GF-D8 (cell line): ENCODE measurements around the gene KNTC1.
"Not testable (repeated sequence)": the region's sequence is repeated elsewhere in the genome, so short reads cannot be mapped to it uniquely, and the experiment has no call there.

Source experiments
- DNase-seq: peaks from one replicate; lab custom pipeline; 2025; lab: John Stamatoyannopoulos, UW

KNTC1 gene, protein sequence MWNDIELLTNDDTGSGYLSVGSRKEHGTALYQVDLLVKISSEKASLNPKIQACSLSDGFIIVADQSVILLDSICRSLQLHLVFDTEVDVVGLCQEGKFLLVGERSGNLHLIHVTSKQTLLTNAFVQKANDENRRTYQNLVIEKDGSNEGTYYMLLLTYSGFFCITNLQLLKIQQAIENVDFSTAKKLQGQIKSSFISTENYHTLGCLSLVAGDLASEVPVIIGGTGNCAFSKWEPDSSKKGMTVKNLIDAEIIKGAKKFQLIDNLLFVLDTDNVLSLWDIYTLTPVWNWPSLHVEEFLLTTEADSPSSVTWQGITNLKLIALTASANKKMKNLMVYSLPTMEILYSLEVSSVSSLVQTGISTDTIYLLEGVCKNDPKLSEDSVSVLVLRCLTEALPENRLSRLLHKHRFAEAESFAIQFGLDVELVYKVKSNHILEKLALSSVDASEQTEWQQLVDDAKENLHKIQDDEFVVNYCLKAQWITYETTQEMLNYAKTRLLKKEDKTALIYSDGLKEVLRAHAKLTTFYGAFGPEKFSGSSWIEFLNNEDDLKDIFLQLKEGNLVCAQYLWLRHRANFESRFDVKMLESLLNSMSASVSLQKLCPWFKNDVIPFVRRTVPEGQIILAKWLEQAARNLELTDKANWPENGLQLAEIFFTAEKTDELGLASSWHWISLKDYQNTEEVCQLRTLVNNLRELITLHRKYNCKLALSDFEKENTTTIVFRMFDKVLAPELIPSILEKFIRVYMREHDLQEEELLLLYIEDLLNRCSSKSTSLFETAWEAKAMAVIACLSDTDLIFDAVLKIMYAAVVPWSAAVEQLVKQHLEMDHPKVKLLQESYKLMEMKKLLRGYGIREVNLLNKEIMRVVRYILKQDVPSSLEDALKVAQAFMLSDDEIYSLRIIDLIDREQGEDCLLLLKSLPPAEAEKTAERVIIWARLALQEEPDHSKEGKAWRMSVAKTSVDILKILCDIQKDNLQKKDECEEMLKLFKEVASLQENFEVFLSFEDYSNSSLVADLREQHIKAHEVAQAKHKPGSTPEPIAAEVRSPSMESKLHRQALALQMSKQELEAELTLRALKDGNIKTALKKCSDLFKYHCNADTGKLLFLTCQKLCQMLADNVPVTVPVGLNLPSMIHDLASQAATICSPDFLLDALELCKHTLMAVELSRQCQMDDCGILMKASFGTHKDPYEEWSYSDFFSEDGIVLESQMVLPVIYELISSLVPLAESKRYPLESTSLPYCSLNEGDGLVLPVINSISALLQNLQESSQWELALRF (N-terminal part only)

DNA sequence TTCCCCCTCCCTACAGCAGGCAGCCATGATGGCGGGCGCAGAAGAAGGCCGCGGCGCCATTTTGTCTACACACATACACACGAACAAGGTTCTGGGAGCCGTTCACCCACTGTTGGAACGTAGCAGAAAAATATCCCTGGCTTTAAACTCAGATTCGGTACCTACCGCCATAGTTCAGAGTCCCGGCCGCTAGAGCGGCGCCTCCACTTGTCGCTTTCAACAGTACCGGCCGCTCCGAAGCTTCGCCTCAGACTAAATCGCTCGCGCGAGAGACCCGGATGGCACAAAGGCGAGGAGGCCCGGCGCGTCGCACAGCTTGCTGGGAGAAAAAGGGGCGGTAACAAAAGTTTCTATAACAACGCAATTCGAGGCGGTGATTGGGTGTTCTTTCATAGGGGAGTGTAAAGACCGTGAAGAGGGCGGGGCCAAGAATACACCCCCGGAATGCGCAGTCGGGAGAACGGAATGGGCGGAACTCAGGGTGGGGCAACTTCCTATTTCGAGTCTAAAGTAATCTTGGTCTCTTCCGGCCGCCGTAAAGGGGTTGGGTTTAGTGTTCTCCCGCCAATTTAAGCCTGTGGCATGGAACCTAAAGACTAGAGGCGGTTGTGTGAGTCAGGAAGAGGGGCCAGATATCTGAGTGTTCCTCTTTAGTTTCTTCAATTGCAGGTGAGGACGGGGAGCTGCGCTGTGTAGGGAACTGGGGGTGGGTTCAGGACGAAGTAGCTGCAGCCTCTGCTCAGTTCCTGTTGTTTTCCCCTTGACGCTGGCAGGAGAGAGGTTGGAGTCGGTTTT is at the start of gene KNTC1, which contains the start of gene RSRC2:
KNTC1 (plus strand) TSS at position 567 of the 795 bp plus-strand sequence. CDS start 2,815 bp downstream, outside the sequence.
RSRC2 (minus strand) TSS at position 254 of the 795 bp plus-strand sequence; CDS start at position 171, 83 bp downstream.
- peak; percentile 99 for DNase-seq

DNA sequence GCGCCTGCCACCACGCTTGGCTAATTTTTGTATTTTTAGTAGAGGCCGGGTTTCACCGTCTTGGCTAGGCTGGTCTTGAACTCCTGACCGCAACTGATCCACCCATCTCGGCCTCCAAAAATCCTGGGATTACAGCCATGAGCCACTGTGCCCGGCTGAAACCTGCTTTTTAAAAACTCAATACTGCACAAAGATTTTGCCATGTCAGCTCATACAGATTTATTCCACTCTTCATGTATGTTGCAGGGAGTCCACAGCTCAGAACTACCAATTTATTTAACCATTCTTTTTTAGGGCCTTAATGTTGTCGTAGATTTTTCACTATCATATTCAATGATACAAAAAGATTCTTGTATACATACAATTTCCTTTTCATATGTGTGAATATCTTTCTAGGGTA is 46.3 kb upstream of the KNTC1 start:
- DNase-seq: no peak

DNA sequence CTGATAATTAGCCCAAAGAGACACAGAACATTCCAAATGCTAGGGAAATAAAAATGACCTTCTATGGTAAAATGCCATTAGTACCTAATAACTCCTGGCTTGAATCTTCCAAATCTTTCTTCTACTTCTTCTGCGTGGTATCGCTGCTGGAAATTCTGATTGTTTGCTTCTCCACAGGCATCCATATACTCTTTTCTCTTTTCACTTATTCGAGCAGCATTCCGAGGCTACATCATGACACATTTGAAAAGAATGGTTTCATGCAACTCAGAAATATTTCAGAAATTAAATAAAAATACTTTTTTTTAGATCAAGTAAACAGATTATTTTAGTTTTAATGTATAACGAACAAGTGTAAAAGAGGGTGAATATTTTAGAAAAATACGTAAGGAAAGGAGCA is 45.2 kb upstream of the KNTC1 start:
- no peak for DNase-seq

DNA sequence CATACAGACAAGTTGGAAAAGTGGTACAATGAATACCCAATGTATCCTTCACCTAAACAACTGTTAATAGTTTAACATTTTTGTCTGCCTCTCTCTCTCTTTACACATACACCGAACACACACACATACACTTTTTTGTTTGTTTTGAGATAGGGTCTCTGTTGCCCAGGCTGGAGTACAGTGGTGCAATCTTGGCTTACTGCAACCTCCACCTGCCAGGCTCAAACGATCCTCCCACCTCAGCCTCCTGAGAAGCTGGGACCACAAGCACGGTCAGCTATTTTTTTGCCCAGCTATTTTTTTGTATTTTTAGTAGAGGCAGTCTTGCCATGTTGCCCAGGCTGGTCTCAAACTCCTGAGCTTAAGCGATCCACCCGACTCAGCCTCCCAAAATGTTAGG is 43.1 kb upstream of the KNTC1 start:
- DNase-seq: no peak

DNA sequence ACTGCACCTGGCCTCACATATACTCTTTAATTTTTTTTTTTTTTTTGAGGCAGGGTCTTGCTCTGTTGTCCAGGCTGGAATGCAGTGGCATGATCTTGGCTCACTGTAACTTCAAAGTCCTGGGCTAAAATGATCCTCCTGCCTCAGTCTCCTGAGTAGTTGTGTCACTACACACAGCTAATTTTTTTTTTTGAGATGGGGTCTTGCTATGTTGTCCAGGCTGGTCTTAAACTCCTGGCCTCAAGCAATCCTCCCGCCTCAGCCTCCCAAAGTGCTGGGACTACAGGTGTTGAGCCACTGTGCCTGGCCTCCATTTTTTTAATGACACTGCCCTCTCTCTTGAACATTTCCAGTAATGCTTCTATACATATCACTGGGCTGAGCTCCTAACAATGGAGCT is 42.7 kb upstream of the KNTC1 start:
- not testable (repeated sequence) for DNase-seq

DNA sequence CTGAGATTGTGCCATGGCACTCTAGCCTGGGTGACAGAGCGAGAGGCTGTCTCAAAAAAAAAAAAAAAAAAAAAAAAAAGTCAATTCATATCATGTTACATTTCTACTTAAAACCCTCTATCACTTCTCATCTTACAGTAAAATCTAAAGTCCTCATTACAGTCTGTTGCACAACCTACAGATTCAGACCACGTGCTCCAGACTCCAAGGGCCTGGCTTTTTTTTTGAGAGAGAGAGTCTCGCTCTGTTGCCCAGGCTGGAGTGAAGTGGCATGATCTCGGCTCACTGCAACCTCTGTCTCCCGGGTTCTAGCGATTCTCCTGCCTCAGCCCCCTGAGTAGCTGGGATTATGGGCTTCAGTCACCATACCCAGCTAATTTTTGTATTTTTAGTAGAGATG is 40.7 kb upstream of the KNTC1 start:
- DNase-seq: peak; percentile 48

DNA sequence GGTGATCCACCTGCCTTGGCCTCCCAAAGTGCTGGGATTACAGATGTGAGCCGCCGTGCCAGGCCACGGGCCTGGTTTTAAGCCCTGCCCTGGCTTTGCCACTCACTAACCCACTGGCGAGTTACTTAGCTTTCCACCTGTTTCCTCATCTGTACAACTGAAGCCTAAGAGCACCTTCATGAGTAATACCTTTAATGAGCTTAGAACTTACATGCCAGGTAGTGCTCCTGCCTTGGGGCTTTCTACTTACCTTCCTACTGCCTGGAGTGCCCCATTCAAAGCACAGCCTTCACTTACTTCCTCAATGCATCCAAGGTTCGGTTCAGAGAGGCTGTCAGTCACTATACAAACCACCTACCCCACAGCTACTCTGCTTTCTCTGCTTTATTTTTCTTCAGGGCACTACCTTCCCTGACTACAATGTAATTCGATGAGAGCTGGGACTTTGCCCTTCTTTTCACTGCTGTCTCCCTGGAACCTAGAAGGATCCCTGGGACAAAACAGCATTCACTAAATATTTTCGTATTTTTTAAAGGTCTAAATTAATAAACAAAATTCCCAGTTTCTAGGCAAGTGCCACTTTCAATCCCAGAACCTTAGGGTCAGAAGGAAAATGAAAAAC is 40.1 kb upstream of the KNTC1 start:
- no peak for DNase-seq

DNA sequence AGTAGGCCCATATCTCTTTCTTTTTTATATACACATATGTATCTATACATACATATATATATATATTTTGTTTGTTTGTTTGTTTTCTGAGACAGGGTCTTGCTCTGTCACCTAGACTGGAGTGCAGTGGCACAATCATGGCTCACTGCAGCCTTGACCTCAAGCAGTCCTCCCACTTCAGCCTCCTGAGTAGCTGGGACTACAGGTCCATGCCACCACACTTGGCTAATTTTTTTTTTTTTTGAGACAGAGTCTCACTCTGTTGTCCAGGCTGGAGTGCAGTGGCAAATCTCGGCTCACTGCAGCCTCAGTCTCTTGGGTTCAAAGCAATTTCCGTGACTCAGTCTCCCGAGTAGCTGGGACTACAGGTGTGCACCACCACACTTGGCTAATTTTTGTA is 39.2 kb upstream of the KNTC1 start:
- not testable (repeated sequence) for DNase-seq

DNA sequence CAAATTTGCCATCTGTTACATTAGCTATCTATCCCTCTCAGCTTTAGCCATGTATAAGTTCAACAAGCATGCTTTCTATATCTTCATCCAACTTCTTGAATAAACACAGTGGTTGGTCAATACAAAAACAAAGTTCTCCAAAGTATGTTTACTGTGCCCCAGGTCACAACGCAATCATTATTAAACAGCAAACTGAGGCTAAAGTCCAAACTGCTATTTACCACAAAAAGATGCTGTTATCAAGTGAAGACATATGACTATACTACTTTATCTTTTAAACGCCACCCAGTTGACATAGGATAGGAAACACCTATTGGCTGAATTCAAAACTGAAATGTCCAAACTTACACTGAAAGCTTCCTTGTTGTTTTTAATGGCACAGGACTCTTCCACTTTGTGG is 38.0 kb upstream of the KNTC1 start:
- DNase-seq: no peak

DNA sequence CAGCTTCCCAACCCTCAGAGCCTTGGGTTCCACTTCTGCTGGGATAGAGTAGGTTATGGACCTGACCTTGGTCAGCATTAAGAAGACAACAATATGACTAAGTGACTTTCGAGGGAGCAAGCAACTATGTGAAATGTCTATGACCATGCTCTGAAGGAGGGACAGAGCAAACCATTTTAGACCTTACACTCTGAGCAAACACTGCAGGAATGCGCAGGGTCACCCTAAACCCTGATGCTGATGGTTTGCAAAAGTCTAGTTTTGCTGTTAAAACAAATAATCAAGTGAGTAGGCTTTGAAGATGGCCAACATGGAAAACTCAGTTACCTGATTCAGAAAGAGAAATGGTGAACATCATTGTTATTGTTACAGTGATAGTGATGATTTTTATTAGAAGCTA is 35.1 kb upstream of the KNTC1 start:
- DNase-seq: no peak

DNA sequence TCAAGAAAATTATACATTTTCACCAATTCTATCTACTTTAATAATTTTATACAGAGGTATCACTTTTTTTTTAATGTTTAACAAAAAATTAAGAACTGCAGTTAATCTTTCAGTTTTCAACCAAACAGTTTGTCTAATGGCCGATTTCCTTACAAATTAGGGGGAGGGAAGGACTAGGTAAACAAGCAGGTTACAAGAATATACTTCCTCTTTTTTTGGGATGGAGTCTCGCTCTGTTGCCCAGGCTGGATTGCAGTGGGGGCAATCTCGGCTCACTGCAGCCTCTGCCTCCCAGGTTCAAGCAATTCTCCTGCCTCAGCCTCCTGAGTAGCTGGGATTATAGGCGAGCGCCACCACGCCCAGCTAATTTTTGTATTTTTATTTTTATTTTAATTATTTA is 33.8 kb upstream of the KNTC1 start:
- DNase-seq: not testable (repeated sequence)

DNA sequence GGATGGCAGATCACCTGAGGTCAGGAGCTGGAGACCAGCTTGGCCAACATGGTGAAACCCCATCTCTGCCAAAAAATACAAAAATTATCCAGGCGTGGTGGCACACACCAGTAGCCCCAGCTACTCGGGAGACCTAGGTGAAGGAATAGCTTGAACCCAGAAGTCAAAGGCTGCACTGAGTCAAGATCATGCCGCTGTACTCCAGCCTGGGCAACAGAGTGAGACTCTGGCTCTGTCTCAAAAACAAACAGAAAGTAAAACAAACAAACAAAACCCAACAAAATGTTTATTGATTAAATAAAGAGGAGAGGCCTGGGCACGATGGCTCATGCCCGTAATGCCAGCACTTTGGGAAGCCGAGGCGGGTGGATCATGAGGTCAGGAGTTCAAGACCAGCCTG is 31.8 kb upstream of the KNTC1 start:
- no peak for DNase-seq

DNA sequence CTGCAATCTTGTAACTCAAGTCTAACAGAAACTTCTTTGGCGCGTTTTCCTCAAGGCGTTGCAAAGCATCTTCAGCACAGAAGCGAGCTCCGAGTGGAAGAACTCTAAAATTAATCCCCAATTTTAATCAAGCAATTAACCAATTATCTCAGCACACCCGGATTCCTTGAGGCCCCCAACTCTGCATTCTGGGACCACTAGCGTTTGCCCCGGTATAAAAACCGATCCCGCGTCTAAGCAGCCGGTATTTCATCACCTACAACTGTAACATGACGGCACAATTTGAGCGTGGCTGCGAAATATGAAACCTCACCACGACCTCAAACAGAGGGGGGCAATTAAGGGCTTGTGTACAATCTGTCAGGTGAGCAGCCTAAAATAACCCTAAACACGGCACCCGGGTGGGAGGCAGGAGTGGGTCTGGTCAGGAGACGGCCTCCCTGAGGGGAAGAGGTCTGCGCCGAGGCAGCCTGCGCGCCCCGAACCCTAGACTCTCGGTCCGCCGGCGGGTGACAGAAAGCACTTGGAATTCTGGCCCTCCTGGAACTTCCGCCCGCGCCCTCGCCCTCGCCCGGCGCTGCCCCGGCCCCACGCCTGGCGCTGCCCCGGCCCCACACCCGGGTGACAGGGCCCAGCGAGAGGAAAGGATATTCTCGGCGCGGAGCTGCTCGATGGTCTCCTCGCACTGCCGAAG is 26.9 kb upstream of the KNTC1 start:
- DNase-seq: peak; percentile 34

DNA sequence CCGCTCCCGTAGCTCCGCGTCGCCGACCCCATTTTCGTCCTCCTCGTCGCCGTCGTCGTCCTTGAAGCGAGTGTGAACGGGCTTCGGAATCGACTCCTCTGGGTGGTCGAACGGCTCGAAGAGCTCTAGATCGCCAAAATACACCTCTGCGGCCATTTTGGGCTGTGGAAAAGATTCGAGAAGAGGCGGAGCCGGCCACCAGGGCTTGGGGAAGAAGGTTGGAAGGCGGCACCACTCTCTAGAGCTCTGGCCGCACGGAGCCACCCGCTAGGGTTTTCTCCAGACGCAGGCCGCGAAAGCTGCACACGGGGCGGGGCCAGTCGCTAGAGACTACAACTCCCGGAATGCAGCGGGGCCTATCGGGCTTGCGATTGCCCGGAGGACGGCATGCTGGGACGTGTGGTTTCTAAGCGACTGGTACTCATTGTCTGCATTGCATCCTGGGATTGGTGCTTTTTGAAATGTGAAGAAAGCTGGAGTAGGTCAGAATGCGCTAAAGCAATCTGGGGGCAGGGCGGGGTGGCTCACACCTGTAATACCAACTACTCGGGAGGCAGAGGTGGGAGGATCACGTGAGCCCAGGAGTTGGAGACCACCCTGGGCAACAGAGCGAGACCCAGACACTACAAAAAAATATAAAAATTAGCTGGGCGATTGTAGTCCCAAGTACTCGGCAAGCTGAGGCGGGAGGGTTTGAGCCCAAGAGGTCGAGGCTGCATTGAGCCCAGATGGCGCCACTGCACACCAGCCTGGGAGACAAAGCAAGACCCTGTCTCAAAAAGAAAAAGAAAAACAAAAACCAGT is 26.2 kb upstream of the KNTC1 start, which contains the start of gene ZCCHC8:
ZCCHC8 (minus strand) TSS at position 248 of the 804 bp plus-strand sequence; CDS start at position 156, 92 bp downstream.
- peak; percentile 97 for DNase-seq

DNA sequence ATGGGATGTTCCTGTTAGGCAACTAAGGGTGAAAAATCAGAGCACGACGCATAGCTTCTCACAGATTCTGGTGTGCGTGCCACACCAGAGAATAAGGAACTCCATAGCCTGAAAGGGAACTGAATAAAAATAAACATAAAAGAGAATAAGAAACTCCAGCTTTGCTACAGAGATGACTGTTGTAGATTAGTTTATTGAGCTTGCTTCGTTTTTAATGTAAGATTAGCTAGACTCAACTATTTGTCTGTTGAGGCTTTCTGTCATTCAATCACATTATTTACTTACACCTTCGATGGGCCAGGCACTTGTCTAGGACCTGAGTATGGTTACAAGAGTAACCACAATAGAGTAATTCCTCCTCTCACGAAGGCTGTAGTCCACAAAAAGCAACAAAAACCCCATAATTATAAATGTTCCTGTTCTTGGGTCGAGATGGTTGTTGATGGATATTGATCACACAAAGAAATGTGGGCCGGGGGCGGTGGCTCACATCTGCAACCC is 25.5 kb upstream of the KNTC1 start:
- DNase-seq: peak; percentile 47

DNA sequence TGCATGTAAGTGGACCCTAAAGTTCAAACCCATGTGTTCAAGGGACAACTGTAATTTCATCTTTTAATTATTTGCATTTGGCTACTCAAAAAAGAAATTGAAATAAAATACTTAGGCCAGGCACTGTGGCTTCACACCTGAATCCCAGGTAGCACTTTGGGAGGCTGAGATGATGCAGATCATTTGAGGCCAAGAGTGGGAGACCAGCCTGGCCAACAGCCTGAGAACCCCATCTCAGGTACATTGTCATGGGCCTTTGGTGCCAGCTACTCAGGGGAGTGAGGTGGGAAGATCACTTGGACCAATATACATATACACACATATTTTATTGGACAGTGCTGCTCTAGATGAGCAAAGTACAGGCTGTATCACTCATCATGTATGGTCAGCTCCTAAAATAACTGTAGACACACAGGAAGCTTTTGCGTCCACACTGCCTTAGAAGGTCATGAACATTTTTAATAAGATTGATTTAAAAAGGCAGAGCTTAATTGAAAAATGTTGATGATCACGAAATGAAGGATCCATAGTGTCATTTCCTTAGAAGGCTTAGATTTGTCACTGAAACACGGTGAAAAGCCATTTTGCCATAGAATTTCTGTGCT is 23.8 kb upstream of the KNTC1 start:
- DNase-seq: no peak

DNA sequence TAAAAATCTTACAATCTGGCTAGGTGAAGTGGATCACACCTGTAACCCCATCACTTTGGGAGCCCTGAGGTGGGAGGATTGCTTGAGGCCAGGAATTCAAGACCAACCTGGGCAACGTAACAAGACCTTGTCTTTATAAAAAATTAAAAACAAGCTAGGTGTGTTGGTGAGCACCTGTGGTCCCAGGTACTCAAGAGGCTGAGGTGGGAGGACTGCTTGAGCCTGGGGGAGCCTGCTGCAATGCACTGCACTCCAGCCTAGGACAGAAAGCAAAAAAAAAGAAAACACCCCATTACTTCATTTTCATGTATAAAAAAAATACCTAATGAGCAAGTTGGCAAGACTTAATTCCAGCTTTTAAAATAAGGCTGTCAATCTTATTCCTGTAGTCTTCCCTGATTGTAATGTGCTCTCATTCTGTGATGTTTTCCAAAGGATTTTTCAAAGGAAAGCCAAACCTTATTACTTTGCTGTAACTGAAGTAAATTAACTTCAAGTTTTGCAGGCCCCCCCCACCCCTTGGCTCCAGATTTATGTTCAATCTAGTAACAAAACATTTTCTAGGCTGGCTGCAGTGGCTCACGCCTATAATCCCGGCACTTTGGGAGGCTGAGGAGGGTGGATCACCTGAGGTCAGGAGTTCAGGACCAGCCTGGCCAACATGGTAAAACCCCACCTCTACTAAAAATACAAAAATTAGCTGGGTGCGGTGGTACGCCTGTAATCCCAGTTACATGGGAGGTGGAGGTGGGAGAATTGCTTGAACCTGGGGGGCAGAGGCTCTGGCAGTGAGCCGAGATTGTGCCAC is 23.1 kb upstream of the KNTC1 start:
- no peak for DNase-seq
